ENCODE measurements around the gene CEMIP2.
"Not testable (repeated sequence)": the region's sequence is repeated elsewhere in the genome, so short reads cannot be mapped to it uniquely, and the experiment has no call there.

Gene CEMIP2

GRCh38 chr9:71676460-71676859, 91.9 kb downstream of the CEMIP2 start:
- no peak for DNase-seq (ENCODE audit: low read depth in 3 of 3)

- no peak for DNase-seq (ENCODE audit: low read depth in 3 of 3)
These were observed 92.5 kb downstream of the CEMIP2 start for GRCh38 chr9:71675857-71676165.

GRCh38 chr9:71675105-71675856, 93.0 kb downstream of the CEMIP2 start:
- no peak for DNase-seq (ENCODE audit: low read depth in 3 of 3)

- no peak for DNase-seq (ENCODE audit: low read depth in 3 of 3)
These were observed 95.7 kb downstream of the CEMIP2 start for GRCh38 chr9:71672573-71672972.

GRCh38 chr9:71671289-71671688, 97.0 kb downstream of the CEMIP2 start:
- no peak for DNase-seq (ENCODE audit: low read depth in 3 of 3)

- DNase-seq (ENCODE audit: low read depth in 3 of 3), result no peak
These were observed 98.2 kb downstream of the CEMIP2 start for GRCh38 chr9:71670121-71670520.

- no peak for DNase-seq (ENCODE audit: low read depth in 3 of 3)
These were observed 98.9 kb downstream of the CEMIP2 start for GRCh38 chr9:71669284-71669995.

GRCh38 chr9:71668717-71669116, 99.6 kb downstream of the CEMIP2 start:
- DNase-seq (ENCODE audit: low read depth in 3 of 3), result no peak

GRCh38 chr9:71665247-71665646, 103.1 kb downstream of the CEMIP2 start:
- DNase-seq (ENCODE audit: low read depth in 3 of 3), result no peak

- no peak for DNase-seq (ENCODE audit: low read depth in 3 of 3)
These were observed 103.7 kb downstream of the CEMIP2 start for GRCh38 chr9:71664566-71664965.

GRCh38 chr9:71663931-71664459, 104.3 kb downstream of the CEMIP2 start:
- no peak for DNase-seq (ENCODE audit: low read depth in 3 of 3)

GRCh38 chr9:71663216-71663615, 105.1 kb downstream of the CEMIP2 start:
- no peak for DNase-seq (ENCODE audit: low read depth in 3 of 3)

GRCh38 chr9:71662082-71662481, 106.2 kb downstream of the CEMIP2 start:
- DNase-seq (ENCODE audit: low read depth in 3 of 3), result no peak

- not testable (repeated sequence) for DNase-seq (ENCODE audit: low read depth in 3 of 3)
These were observed 111.0 kb downstream of the CEMIP2 start for GRCh38 chr9:71657276-71657675.

GRCh38 chr9:71656496-71656895, 111.8 kb downstream of the CEMIP2 start:
- no peak for DNase-seq (ENCODE audit: low read depth in 3 of 3)

GRCh38 chr9:71655778-71656177, 112.5 kb downstream of the CEMIP2 start:
- no peak for DNase-seq (ENCODE audit: low read depth in 3 of 3)

- no peak for DNase-seq (ENCODE audit: low read depth in 3 of 3)
These were observed 113.2 kb downstream of the CEMIP2 start for GRCh38 chr9:71655141-71655540.

- no peak for DNase-seq (ENCODE audit: low read depth in 3 of 3)
These were observed 115.8 kb downstream of the CEMIP2 start for GRCh38 chr9:71652480-71652879.

GRCh38 chr9:71648453-71648852, 119.9 kb downstream of the CEMIP2 start:
- no peak for DNase-seq (ENCODE audit: low read depth in 3 of 3)

GRCh38 chr9:71647094-71647591, 121.2 kb downstream of the CEMIP2 start:
- no peak for DNase-seq (ENCODE audit: low read depth in 3 of 3)

- no peak for DNase-seq (ENCODE audit: low read depth in 3 of 3)
These were observed 122.2 kb downstream of the CEMIP2 start for GRCh38 chr9:71646131-71646530.

- no peak for DNase-seq (ENCODE audit: low read depth in 3 of 3)
These were observed 123.4 kb downstream of the CEMIP2 start for GRCh38 chr9:71644819-71645362.

GRCh38 chr9:71643330-71643729, 125.0 kb downstream of the CEMIP2 start:
- no peak for DNase-seq (ENCODE audit: low read depth in 3 of 3)

Data from stimulated activated CD4-positive, alpha-beta T cell treated with anti-CD3 and anti-CD28 coated beads, TNF-alpha, amount 100 ng/mL, for 4 hours (primary cell).